HG02973 (cell line): Measurements from ENCODE around the gene TMEM252.

ENCODE experiments used
- ATAC-seq: cut with Tn5 transposase; IDR thresholded peaks from one replicate; pipeline ENCODE4 v1.9.1; 2021; ENCODE audit warnings: moderate library complexity; ENCODE audit not compliant: unreplicated experiment

TMEM252 gene

GRCh38 chr9:68545033-68545705 is 4.5 kb upstream of the TMEM252 start:
- ATAC-seq, result peak; percentile 52

DNA sequence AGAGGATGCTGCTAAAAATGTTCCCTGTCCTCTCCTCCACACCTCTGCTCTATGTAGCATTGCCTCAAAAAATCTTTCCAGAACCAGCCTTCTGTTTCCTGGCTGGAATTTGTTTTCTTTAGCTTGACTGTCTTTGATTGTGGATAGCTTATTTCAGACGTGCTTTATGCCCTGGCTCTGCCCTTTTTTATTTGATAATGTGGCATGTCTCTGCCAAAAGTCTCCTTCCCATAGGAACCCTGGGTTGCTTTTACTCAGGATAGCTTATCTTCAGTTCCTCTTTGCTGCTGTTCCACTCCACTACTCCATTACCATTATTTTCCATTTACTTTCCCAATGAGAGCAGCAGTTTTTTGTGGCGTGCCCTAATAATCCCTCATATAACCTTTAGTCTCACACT is 885 bp upstream of the TMEM252 start:
- no peak for ATAC-seq

DNA sequence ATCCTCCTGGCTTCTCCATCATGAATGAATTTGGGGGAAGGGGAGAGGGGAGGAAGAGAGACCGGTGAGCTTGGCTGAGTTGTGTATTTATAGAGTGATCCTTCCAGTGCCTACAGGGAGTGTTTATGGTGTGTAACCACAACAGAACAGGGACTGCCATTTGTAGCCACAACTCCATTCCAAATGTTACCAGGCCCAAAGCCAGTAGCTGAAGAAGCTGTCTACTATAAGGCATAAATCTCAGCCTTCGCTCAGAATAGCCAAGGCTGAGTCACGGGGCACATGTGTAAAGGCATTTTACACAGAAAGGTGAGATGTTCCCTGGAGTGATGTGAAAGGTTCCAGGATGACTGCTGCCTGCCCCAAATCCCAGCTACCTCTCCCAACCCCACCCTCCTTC is 2.5 kb downstream of the TMEM252 start:
- ATAC-seq, result no peak

DNA sequence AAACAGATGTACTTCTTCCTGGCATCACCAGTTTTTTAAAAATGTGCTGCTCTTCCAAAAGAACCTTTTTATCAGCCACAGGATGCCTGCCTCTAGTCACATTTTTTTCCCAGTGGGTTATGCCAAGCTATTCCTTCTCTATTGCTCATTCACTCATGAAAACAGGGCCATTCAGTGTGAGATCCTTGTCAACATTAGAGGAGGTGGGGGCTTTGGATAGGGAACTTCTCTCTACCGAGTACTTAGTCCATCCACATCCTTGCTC is 3.1 kb downstream of the TMEM252 start:
- ATAC-seq, result no peak

DNA sequence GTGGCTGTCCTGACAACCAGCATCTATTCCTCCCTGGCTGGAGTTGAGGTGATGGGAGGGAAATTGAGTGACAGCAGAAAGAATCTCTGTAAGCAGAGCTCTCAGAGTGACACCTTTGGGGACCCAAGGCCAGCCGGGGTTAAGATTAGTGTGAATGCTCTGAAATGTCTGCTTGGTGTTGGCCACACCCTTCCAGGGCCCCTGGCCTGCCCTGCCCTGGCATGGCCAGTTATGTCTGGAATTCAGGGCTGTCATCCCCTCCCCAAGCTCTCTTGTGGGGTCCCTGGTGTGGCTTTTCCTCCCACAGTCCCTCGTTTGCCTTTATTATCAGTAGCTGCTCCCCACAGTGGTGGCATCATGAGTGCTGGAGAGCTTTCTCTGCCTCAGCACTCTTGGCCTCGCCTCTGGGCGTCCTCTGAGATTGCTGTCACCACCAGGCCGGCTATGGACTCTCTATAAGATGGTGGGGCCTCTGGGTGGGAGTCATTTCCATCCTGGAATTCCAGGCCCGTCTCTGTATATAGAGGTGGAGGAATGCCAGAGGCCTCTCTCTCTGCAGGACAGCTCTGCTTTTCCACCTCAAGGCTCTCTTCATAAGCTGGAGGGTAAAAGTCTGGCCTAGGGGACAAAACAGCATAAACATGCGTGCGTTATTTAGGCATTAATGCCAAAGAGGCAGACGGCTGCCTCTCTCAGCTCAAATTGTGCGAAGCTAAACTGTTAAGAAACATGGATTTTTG is 3.6 kb downstream of the TMEM252 start:
- ATAC-seq, result no peak

DNA sequence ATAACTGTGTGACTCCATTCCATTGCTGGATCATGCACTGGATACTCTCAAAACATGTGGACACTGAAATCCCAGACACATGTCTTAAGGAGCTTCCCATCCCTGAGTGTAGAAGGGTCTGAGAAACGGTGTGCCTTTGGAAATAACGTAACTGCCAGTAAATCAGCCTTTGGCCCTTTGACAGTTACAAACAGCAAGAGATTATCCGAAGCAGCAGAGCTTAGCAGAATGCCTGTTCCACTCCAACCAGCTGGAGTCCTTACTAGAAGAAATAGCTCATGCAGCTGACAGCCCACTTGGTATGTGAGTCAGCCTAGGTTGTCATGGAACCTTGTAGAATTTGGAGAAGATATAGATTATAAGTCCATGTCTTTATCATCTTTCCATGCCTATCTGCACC is 7.0 kb downstream of the TMEM252 start:
- ATAC-seq, result no peak

- ATAC-seq, result no peak
Observed at GRCh38 chr9:68532131-68532530, 8.6 kb downstream of the TMEM252 start.

DNA sequence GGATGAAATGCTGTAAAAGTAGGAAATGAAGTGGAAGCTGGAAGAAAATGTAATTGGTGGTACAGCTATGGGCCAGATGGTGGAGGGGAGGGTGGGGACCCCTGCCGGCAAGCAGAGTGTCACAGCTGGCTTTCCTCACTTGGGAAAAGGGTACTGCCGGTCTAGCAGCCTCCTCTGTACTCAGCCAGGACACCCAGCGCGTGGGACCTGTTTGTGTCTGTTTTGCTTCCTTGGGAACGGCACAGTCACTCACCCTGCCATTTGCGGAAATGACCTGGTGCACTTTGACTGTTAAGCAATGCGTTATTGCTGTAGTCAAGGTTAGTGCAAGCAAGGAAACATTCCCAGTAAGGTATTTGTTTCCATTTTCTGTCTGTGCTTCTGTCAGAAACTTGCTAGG is 10.1 kb downstream of the TMEM252 start:
- ATAC-seq, result no peak

DNA sequence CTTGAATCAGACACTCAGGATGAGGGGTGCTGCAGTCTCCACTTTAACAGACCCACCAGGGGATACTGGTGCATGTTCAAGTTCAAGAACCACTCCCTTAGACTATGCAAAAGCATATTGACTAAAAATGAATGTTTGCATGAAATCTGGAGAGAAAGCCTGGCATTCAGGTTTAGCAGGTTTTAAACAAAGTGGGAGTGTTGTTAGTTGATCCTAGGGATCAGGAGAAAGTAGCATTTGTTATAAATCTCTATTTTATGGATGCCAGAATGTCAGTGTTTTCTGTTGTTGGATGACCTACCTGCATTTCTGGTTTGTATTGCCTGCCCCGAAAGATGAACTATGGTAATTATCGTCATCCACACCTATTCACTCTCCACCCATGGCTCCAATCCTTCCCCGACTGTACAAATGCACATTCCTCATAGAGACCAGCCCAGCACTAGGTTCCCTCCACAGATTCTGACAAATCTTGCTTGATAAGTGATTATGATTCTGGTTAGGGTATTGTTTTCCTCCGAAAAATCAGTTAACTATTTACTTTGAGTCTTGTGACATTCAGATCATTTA is 17.2 kb downstream of the TMEM252 start:
- no peak for ATAC-seq

- ATAC-seq, result no peak
Observed at GRCh38 chr9:68522954-68523353, 17.7 kb downstream of the TMEM252 start.

- ATAC-seq, result no peak
Observed at GRCh38 chr9:68522131-68522530, 18.6 kb downstream of the TMEM252 start.

DNA sequence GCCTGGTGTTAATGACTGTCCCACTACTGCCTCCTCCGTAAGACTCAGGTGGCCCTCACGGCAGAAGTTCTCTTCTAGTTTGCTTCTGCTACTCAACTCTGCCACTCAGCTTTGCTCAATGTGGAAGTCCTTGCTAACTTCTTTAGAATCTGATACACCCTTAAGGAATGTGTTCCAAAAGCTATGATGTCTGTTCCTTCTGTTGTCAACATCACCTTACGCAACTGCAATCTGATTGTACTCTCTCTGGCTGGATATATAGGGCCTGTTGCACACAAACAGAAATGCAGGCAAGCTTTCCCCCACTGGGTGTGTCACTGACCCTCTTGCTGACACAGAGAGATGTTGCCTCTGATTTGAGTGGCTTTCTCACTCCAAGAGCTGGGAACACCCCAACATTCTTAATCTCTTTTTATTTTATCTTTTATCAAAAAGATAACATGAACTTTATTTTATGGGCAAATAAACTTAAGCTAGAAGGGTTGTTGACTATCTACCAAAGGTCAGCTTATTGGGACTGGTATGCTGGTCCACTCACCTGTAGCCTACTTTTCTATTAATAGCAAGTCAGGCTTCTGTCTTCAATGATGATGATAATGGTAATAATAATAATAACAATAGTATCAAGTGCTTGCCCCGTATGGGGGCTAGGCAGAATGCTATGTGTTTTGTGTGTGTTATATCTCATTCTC is 25.2 kb downstream of the TMEM252 start:
- no peak for ATAC-seq

GRCh38 chr9:68513981-68514380 is 26.7 kb downstream of the TMEM252 start:
- no peak for ATAC-seq

GRCh38 chr9:68513385-68513784 is 27.3 kb downstream of the TMEM252 start:
- ATAC-seq, result no peak

GRCh38 chr9:68509689-68510088 is 31.0 kb downstream of the TMEM252 start:
- ATAC-seq, result no peak

DNA sequence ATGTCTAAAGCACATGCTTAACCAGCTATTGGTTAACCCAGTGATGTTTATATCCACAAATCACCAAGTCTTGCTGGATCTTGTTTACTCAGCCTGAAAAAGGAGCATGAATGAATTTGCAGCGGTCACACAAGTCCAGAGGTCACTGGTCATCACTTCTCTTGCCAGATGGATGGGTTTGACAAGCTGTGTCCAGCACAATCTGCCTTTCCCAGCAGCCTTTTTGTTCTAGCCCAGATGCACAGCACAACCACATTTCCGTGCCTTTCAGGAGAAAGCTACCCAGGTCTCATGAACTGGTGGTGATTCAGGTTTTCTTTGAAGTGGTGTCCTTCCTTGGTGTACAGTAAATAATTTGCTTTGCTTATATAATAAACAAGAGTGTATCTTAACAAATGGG is 32.1 kb downstream of the TMEM252 start:
- no peak for ATAC-seq

GRCh38 chr9:68507806-68508145 is 32.9 kb downstream of the TMEM252 start:
- no peak for ATAC-seq

- ATAC-seq, result no peak
Observed at GRCh38 chr9:68507130-68507805, 33.4 kb downstream of the TMEM252 start.

DNA sequence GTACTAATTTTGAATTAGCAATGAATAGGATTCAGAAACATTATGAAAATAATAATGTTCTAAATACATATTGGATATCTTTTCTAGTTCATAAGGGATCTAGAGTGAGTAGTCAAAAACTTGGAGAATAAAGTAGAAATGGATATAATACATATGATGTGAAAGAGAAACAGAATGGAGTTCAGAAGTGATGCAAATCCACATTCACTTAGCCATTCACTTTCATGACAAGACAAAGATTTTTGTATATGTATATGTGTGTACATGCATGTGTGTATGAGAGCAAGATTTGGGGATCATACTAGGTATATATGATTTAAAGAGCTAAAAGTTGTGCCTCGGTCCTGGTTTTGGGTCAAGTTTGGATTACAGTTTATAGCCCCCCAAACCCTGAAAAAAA is 34.1 kb downstream of the TMEM252 start:
- ATAC-seq, result no peak

GRCh38 chr9:68505681-68506409 is 34.8 kb downstream of the TMEM252 start:
- ATAC-seq, result peak; percentile 60

DNA sequence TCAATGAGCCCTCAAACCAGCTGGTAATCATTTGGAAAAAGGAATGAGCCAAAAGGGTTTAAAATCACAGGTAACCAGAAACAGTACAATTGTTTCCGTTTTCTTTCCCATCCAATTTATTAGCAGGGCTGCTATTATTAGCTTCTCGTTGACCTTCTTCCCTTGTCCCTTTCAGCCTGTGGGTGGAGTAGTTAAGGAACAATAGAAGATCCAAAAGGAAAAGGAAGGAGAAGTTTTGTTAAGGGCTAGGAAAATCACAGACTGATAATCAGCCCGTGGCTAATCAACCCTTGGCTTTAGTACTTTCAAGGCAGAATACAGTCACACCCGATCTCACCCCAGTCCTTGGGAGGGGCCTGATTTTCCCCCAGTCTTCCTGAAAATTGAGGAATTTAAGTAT is 38.4 kb downstream of the TMEM252 start:
- ATAC-seq, result no peak
